HFF-Myc (cell line): Measurements from ENCODE around the gene PAK2.
A peak's percentile ranks its signal among the peaks of the same experiment; 100 is the strongest.

Source experiments
- DNase-seq: peaks from one replicate; pipeline ENCODE4 v3.0.0-alpha.2; 2011; ENCODE audit warnings: low read depth; ENCODE audit errors: extremely low read depth
- H3K4me3 ChIP-seq: replicated peaks from 2 replicates; pipeline ENCODE4 v1.5.1; 2011; ENCODE audit warnings: low read depth, mild to moderate bottlenecking, control low read depth, low read length
- TF ChIP-seq, protein P1 (sequence below): IDR thresholded peaks from 2 replicates; pipeline ENCODE4 v1.5.1; 2012; ENCODE audit warnings: mild to moderate bottlenecking, low read depth, low read length, control low read depth; ENCODE audit errors: missing control alignments

The PAK2 gene

DNA sequence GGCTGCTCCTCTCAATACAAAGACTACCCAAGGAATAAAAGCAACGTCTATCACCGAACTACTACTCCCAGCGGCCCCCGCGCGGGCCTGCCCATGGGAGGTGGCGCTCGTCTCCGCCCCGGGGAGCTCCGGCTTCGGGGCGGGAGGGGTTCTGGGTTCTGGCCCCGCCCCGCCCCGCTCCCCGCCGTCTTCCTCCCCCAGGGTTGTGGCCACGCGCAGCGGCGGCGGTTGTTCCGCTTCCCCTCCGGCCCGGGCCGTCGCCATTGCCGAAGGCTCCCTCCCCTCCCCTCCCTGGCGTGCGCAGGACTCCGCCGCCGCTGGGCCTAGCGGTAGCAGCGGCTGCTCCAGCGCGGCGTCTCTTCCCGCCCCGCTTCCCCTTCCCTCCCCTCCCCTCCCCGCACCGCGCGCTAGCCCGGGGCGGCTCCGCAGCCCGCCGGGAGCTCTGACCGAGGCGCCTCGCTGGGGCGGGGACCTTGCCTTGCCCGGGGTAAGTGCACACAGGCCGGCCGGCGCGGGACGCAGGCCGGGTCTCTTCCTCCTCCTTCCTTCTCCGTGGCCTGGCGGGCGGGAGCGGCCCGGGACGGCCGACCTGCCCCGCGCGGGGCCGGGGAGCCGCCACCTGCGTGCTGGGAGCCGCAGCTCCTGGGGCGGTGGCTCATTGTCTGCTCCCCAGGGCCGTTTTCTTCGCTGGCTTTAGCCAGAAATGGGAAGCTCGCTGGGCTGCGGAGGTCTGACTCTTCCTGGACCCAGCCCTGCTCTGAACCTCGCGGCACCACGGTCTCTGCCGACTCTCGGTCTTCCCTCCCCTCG is at the start of gene PAK2:
TSS of gene PAK2 (plus strand) at position 187 of the 810 bp plus-strand sequence. CDS start 42,790 bp downstream, outside the sequence.
- peak; percentile 27 for DNase-seq
- TF ChIP-seq, protein P1, sequence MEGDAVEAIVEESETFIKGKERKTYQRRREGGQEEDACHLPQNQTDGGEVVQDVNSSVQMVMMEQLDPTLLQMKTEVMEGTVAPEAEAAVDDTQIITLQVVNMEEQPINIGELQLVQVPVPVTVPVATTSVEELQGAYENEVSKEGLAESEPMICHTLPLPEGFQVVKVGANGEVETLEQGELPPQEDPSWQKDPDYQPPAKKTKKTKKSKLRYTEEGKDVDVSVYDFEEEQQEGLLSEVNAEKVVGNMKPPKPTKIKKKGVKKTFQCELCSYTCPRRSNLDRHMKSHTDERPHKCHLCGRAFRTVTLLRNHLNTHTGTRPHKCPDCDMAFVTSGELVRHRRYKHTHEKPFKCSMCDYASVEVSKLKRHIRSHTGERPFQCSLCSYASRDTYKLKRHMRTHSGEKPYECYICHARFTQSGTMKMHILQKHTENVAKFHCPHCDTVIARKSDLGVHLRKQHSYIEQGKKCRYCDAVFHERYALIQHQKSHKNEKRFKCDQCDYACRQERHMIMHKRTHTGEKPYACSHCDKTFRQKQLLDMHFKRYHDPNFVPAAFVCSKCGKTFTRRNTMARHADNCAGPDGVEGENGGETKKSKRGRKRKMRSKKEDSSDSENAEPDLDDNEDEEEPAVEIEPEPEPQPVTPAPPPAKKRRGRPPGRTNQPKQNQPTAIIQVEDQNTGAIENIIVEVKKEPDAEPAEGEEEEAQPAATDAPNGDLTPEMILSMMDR = no peak
- H3K4me3 ChIP-seq = peak within 1 kb of the TSS; percentile 92

DNA sequence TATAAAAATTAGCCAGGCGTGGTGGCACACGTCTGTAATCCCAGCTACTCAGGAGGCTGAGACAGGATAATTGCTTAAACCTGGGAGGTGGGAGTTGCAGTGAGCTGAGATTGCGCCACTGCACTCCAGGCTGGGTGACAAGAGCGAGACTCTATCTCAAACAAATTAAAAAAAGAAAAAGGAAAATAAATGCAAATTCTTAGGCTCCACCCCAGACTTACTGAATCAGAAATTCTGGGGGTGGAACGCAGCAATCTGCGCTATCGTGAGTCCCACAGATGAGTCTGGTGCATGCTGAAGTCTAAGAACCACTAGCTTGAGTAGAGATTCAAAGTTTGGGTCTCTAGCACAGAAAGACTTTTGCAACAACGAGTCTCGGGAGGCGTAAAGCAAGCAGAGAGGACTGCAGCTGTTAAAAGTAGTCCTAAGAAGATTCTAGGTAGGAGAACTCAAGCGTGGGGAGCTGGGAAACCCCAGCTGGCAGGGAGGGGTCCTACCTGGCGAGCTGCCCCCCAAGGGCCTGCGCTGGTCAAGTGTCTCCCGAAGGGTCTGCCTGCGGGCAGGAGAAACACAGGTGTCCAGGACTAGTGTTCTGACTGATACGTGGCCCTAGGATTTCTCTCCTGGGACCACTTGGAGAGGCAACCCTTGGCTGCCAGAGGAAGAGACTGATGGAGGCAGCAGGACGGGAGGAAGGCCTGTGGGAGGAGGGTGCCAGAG is 49.6 kb upstream of the PAK2 start:
- H3K4me3 ChIP-seq = no peak overlapping the region
- TF ChIP-seq, protein P1 = no peak
- DNase-seq = no peak

DNA sequence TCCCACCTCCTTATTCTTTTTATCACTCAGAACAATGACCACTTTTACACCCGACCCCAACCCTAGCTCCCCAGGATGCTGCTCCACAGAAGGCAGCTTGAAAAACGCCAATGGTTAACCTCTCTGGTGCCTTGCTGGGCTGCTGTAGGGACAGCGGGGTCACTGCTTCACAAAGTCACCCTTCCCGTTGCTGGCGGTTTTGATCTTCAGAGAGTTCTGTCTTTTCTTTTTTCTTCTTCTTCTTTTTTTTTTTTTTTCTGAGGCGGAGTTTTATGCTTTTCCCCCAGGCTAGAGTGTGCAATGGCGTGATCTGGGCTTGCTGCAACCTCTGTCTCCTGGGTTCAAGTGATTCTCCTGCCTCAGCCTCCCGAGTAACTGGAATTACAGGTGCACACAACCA is 48.3 kb upstream of the PAK2 start:
- DNase-seq = no peak
- TF ChIP-seq, protein P1 = no peak
- H3K4me3 ChIP-seq = no peak overlapping the region

DNA sequence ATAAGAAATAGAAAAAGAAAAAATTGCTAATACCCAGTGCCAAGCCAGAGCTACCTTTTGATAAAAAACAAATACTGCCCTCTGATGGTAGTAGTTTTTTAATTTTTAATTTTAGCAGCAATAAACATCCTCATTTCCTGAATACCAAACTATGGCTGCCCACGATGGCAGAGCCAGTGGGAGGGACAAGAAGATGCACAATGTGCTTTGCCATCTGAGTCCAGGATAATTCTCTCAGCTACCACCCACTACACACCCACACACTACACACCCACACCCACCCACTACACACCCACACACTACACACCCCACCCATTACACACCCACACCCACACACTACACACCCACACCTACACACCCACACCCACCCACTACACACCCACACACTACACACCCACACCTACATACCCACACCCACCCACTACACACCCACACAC is 45.4 kb upstream of the PAK2 start:
- H3K4me3 ChIP-seq = no peak overlapping the region
- no peak for DNase-seq
- TF ChIP-seq, protein P1 = no peak

DNA sequence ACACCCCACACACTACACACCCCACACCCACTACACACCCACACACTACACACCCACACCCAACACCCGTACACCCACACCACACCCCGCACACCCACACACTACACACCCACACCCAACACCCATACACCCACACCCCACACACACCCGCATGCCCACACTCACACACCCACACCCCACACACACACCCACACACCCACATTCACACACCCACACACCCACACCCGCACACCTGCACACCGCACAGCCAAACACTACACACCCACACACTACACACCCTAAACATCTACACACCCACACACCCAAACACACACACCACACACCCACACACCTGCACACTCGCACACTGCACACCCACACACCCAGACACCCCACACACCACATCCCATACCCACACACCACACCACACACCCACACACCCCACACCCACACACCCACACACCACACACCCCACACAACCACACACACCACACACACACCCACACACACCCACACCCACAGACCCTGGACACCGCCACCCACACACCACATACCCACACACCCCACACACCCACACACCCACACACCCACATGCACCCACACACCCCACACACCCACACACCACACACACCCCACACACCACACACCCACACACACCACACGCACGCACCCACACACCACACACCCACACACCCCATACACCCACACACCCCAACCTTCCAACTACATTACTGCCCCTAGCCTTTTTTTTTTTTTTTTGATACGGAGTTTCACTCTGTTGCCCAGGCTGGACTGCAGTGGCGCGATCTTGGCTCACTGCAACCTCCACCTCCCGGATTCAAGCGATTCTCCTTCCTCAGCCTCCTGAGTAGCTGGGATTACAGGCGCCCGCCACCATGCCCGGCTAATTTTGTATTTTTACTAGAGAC is 44.5 kb upstream of the PAK2 start:
- TF ChIP-seq, protein P1 = no peak
- no peak overlapping the region for H3K4me3 ChIP-seq
- no peak for DNase-seq

DNA sequence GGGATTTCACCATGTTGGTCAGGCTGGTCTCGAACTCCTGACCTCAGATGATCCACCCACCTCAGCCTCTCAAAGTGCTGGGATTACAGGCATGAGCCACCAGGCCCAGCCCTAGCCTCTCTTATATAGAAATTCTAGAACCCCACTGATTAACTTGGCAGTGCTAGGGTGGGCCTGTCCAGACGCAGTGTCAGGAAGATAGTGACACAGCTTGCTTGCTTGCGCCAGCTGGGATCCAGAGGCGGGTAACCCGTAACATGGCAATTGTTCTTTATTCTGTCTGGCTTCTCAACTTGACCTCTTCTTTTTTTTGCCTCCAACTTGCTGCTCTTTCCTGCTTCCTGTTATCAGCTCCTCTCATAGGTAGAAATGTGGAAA is 43.8 kb upstream of the PAK2 start:
- DNase-seq = no peak
- TF ChIP-seq, protein P1 = no peak

More for the DNA sequence above, 43.8 kb upstream of the PAK2 start:
- H3K4me3 ChIP-seq = no peak overlapping the region
